Lower leg skin (tissue), 4 donors: ENCODE measurements around the gene NIP7. TPM values are rescaled to one million over a fixed set of nuclear protein-coding genes. Genes with fewer than 3 reads are reported as not detected.
A peak's percentile ranks its signal among the peaks of the same experiment; 100 is the strongest.

Experiments
- DNase-seq, 2 donors: peaks; one replicate each; pipeline ENCODE4 v3.0.0-alpha.2; 2019; ENCODE audit warnings: low spot score in 2 of 2
- H3K4me3 ChIP-seq: fragments of 200-600 bp; sonication (generic); 2 replicates; pipeline ENCODE4 v1.5.1; 2017; ENCODE audit warnings: mild to moderate bottlenecking, low read depth; ENCODE audit not compliant: poor library complexity, severe bottlenecking
- CTCF ChIP-seq, 3 donors: fragments of 450-650 bp; IDR thresholded peaks; one replicate each; pipeline ENCODE4 v1.5.1; 2016; ENCODE audit warnings: antibody characterized with exemption in 3 of 3, mild to moderate bottlenecking in 3 of 3, moderate library complexity in 2 of 3
- POLR2A ChIP-seq, 2 donors: fragments of 450-650 bp; IDR thresholded peaks; one replicate each; pipeline ENCODE4 v1.6.1; 2016 to 2017; ENCODE audit warnings: antibody characterized with exemption in 2 of 2, mild to moderate bottlenecking in 1 of 2, moderate library complexity in 1 of 2
- WGBS, 2 donors: methylation state at CpG; one replicate each; pipeline ENCODE4 v1.1.5; 2018; 5-methylcytosine and 5-hydroxymethylcytosine counted together
- intact Hi-C: fragments of 100-400 bp; cut with DNase I; formaldehyde crosslinking; loops from one replicate; pipeline ENCODE4 v1.15.0; 2023; ENCODE audit warnings: low total_unique reads
- total RNA-seq, 4 donors: library from RNA; depleted of rRNA; stranded (reverse); fragments of >200 nt; gene quantifications; one replicate each; pipeline ENCODE4 v1.1.0, GENCODE V29; 2016

NIP7 gene
- total RNA-seq, 4 donors from 2014 or later, result 11.0 to 13.8 (median 12.7) TPM

- intact Hi-C loops, result no loop called here
- TF ChIP-seq POLR2A (IDR thresholded peaks at IDR 0.05) (peak in 1 of 2 donors; percentile 20), CTCF (IDR thresholded peaks at IDR 0.05) (no peak)
- DNase-seq, result peak; percentile 95 to 99
- peak within 1 kb of the TSS; percentile 74 for H3K4me3 ChIP-seq
- 11 to 33% methylated on average over 18 to 56 of the region's 70 CpGs for WGBS, 2 donors
Observed at GRCh38 chr16:69310653-69311532, 28.7 kb upstream of the NIP7 start, which contains the start of gene VPS4A. TSS of gene VPS4A (plus strand) at chr16:69311350. CDS start at chr16:69311512, 162 bp downstream.

GRCh38 chr16:69311533-69312387 is 27.8 kb upstream of the NIP7 start:
- intact Hi-C loops, result no loop called here
- peak in 1 of 2 donors; percentile 87 for DNase-seq
- 2 to 3% methylated on average over 28 to 30 of the region's 59 CpGs for WGBS, 2 donors
- TF ChIP-seq POLR2A (IDR thresholded peaks at IDR 0.05) (no peak), CTCF (IDR thresholded peaks at IDR 0.05) (no peak)
- H3K4me3 ChIP-seq, result peak overlapping the region; percentile 74

GRCh38 chr16:69313469-69313868 is 26.1 kb upstream of the NIP7 start:
- no peak for TF ChIP-seq POLR2A (IDR thresholded peaks at IDR 0.05)
- TF ChIP-seq CTCF (IDR thresholded peaks at IDR 0.05), result no peak
- intact Hi-C loops, result no loop called here
- no peak overlapping the region for H3K4me3 ChIP-seq
- 92 to 93% methylated on average over 5 of the region's 5 CpGs for WGBS, 2 donors
- no peak for DNase-seq

GRCh38 chr16:69314534-69314933 is 25.0 kb upstream of the NIP7 start:
- WGBS, 2 donors, result 88 to 92% methylated on average over 11 of the region's 11 CpGs
- no peak overlapping the region for H3K4me3 ChIP-seq
- peak in 1 of 2 donors; percentile 75 for DNase-seq
- intact Hi-C loops, result no loop called here
- TF ChIP-seq CTCF (IDR thresholded peaks at IDR 0.05) (no peak), POLR2A (IDR thresholded peaks at IDR 0.05) (no peak)

GRCh38 chr16:69315486-69316311 is 23.9 kb upstream of the NIP7 start:
- H3K4me3 ChIP-seq, result no peak overlapping the region
- TF ChIP-seq POLR2A (IDR thresholded peaks at IDR 0.05) (no peak), CTCF (IDR thresholded peaks at IDR 0.05) (no peak)
- intact Hi-C loops, result no loop called here
- WGBS, 2 donors, result 81 to 86% methylated on average over 30 of the region's 30 CpGs
- peak in 1 of 2 donors; percentile 56 for DNase-seq
